8988T (cell line): ENCODE results near the gene MXRA7.
"Not testable (repeated sequence)": the region's sequence is repeated elsewhere in the genome, so short reads cannot be mapped to it uniquely, and the experiment has no call there.

Source experiments
- DNase-seq: peaks from one replicate; pipeline ENCODE4 v3.0.0; 2011

The MXRA7 gene

GRCh38 chr17:76735006-76735405 is 24.2 kb upstream of the MXRA7 start:
- no peak for DNase-seq

GRCh38 chr17:76734080-76734840 is 23.5 kb upstream of the MXRA7 start:
- DNase-seq = no peak

- DNase-seq = no peak
These were observed 22.8 kb upstream of the MXRA7 start for GRCh38 chr17:76733618-76733957.

GRCh38 chr17:76732734-76733617 is 22.2 kb upstream of the MXRA7 start:
- no peak for DNase-seq

- not testable (repeated sequence) for DNase-seq
These were observed 21.3 kb upstream of the MXRA7 start for GRCh38 chr17:76731800-76732733.

GRCh38 chr17:76727745-76728456 is 17.1 kb upstream of the MXRA7 start:
- no peak for DNase-seq

GRCh38 chr17:76726776-76727718 is 16.3 kb upstream of the MXRA7 start, which contains the start of gene METTL23:
Gene METTL23, plus strand, starts transcription at chr17:76726839. Its CDS starts 2,872 bp downstream, at chr17:76729711.
- peak; percentile 40 for DNase-seq

GRCh38 chr17:76726231-76726775 is 15.5 kb upstream of the MXRA7 start, which contains the start of gene JMJD6:
Gene JMJD6, minus strand, starts transcription at chr17:76726606. Its CDS starts 131 bp downstream, at chr17:76726475.
- DNase-seq = peak; percentile 81

- DNase-seq = peak; percentile 46
These were observed 14.9 kb upstream of the MXRA7 start for GRCh38 chr17:76725580-76726230.

- no peak for DNase-seq
These were observed 13.0 kb upstream of the MXRA7 start for GRCh38 chr17:76723812-76724211.

GRCh38 chr17:76722977-76723376 is 12.2 kb upstream of the MXRA7 start:
- not testable (repeated sequence) for DNase-seq

- no peak for DNase-seq
These were observed 11.5 kb upstream of the MXRA7 start for GRCh38 chr17:76722279-76722678.

- no peak for DNase-seq
These were observed 10.7 kb upstream of the MXRA7 start for GRCh38 chr17:76721463-76721862.

- DNase-seq = no peak
These were observed 10.2 kb upstream of the MXRA7 start for GRCh38 chr17:76720941-76721340.

GRCh38 chr17:76720211-76720610 is 9.4 kb upstream of the MXRA7 start:
- DNase-seq = no peak

- DNase-seq = no peak
These were observed 7.8 kb upstream of the MXRA7 start for GRCh38 chr17:76718516-76718915.

- DNase-seq = no peak
These were observed 6.1 kb upstream of the MXRA7 start for GRCh38 chr17:76716839-76717215.

GRCh38 chr17:76716146-76716838 is 5.5 kb upstream of the MXRA7 start:
- no peak for DNase-seq

GRCh38 chr17:76715496-76715830 is 4.7 kb upstream of the MXRA7 start:
- DNase-seq = no peak
